VCaP (cell line): ENCODE results near the gene PINLYP.
A peak's percentile ranks its signal among the peaks of the same experiment; 100 is the strongest.

ENCODE experiments used
- H3K27ac ChIP-seq: fragments of 450-650 bp; 2 replicates; pipeline ENCODE4 v1.5.1; 2017
- CTCF ChIP-seq: fragments of 450-650 bp; conservative IDR thresholded peaks from 2 replicates; pipeline ENCODE4 v1.5.1; 2017; ENCODE audit warnings: mild to moderate bottlenecking, moderate library complexity

The PINLYP gene

GRCh38 chr19:43562698-43563241 is 12.8 kb upstream of the PINLYP start:
- TF ChIP-seq CTCF, result no peak
- no peak overlapping the region for H3K27ac ChIP-seq

DNA sequence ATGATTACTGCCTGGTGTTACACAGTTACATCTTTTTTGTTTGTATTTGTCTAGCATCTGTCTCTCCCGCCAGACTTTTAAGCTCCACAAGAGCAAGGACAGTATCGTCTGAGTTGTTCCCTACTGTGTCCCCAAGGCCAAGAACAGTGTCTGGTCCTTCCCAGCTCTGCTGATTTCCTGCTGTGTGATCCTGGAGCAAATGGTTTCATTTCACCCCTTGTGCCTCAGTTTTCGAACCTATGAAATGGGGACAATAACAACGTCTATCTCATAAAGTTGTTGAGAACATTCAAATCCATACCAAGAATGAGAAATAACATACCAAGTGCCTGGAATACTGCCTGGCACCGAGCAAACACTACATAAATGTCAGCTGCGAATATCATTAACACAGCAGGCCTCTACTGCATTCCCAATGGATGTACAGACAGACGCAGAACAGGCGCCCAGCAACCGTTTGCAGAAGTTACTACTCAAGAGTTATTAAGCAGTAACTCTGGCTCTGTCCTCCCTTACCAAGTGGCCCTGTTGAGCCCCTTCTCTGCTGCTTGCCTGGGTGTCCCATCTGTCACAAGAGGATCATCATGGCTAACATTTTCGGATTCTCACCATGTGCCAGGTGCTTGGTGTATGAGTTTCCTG is 11.7 kb upstream of the PINLYP start:
- TF ChIP-seq CTCF, result no peak

DNA sequence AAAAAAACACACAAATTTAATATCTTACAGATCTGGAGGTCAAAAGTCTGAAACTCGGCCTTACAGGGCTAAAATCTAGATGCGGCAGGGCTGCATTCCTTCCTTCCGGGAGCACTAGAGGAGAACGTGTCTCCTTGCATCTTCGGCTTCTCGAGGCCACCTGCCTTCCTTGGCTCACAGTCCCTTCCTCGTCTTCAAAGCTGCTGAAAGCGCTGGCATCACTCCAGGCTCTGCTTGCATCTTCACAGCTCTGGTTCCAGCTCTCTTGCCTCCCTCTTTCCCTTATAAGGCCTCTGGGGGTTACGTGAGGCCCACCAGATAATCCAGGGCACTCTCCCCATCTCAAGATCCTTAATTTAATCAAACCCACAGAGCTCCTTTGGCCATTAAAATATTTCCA is 10.8 kb upstream of the PINLYP start:
- no peak overlapping the region for H3K27ac ChIP-seq
- TF ChIP-seq CTCF, result no peak

More for the DNA sequence above, 11.7 kb upstream of the PINLYP start:
- no peak overlapping the region for H3K27ac ChIP-seq

DNA sequence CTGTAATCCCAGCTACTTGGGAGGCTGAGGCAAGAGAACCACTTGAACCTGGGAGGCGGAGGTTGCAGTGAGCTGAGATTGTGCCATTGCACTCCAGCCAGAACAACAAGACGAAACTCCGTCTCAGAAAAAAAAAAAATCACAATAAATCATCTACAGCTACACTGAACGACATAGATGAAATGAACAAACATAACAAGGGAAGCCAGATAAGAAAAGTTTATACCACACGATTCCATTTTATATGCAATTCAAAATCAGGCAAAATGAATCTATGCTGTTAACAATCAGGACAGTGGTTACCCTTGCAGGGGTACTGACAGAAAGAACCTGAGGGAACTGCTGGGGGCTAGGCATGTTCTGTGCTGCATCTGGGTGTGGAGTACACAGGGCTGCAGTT is 5.9 kb upstream of the PINLYP start:
- H3K27ac ChIP-seq, result no peak overlapping the region
- no peak for TF ChIP-seq CTCF

DNA sequence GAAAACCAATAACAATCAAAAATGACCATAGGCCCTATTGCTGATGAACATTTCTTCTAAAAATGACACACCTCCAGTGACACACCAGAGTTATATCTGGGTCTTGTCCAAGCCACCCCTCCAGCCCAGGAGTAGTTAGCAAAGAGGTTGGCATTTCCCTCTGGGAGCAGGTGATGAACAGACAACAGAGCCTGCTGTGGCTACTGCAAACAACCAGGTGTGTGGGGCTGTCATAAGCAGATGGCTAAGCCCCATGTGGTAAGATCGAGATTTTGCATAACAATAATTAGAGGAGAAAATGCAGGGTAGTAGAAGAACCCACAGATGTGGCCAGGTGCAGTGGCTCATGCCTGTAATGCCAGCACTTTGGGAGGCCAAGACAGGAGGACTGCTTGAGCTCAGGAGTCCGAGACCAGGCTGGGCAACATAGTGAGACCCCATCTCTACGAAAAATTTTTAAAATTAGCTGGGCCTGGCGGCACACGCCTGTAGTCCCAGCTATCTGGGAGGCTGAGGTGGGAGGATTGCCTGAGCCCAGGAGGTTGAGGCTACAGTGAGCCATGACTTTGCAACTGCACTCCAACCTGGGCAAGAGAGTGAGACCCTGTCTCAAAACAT is 5.3 kb upstream of the PINLYP start:
- no peak for TF ChIP-seq CTCF
- no peak overlapping the region for H3K27ac ChIP-seq

DNA sequence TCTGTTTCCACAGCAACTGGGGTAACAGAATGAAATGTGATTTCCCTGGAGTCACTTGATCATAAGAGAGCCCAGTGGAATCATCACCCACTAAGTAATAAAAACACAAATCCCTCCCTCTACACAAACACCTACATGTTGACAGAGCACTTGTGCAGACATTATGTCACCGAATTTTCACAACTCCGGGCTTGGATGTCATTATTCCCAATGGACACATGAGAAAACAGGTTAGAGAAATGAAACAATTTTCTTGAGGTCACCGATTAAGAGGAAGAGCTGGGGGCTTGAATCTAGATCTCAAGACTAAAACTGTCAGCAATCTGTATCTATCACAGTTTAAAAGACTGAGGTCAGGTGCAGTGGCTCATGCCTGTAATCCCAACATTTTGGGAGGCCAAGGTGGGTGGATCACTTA is 3.4 kb upstream of the PINLYP start:
- no peak for TF ChIP-seq CTCF
- H3K27ac ChIP-seq, result no peak overlapping the region

- peak overlapping the region; percentile 88 for H3K27ac ChIP-seq
- TF ChIP-seq CTCF, result no peak
These were observed 1.0 kb upstream of the PINLYP start for GRCh38 chr19:43574424-43575155.
